Measurements from ENCODE around the gene ACACB. TPM values are rescaled to one million over a fixed set of nuclear protein-coding genes. Genes with fewer than 3 reads are reported as not detected.
A peak's percentile ranks its signal among the peaks of the same experiment; 100 is the strongest.

The ACACB gene
- total RNA-seq, 1 donor from 2014 or later, result 0.84 TPM

GRCh38 chr12:109127533-109128242 lies 11.3 kb downstream of the ACACB start:
- Histone ChIP-seq H3K36me3 (ENCODE audit: control insufficient read depth, insufficient read depth, low read length) (no peaks in the 10 kb centered on the region), H3K27me3 (ENCODE audit: control insufficient read depth, insufficient read depth, low read length) (peaks cover 7% of the 10 kb centered on the region), H3K4me3 (ENCODE audit: low read depth, low read length) (no peak overlapping the region)
- DNase-seq (ENCODE audit: low read depth), result no peak
- TF ChIP-seq CTCF (IDR thresholded peaks at IDR 0.05; ENCODE audit: insufficient read depth, low read length, poor library complexity, severe bottlenecking), result no peak

- H3K27me3 ChIP-seq (ENCODE audit: control insufficient read depth, insufficient read depth, low read length), result peaks cover 7% of the 10 kb centered on the region
- H3K4me3 ChIP-seq (ENCODE audit: low read depth, low read length), result no peak overlapping the region
- H3K36me3 ChIP-seq (ENCODE audit: control insufficient read depth, insufficient read depth, low read length), result no peaks in the 10 kb centered on the region
- TF ChIP-seq CTCF (IDR thresholded peaks at IDR 0.05; ENCODE audit: insufficient read depth, low read length, poor library complexity, severe bottlenecking), result no peak
- DNase-seq (ENCODE audit: low read depth), result no peak
These were observed 14.1 kb downstream of the ACACB start for GRCh38 chr12:109130297-109131153.

GRCh38 chr12:109131154-109132050 lies 15.0 kb downstream of the ACACB start:
- Histone ChIP-seq H3K36me3 (ENCODE audit: control insufficient read depth, insufficient read depth, low read length) (no peaks in the 10 kb centered on the region), H3K27me3 (ENCODE audit: control insufficient read depth, insufficient read depth, low read length) (peaks cover 7% of the 10 kb centered on the region)

GRCh38 chr12:109134186-109134917 lies 18.0 kb downstream of the ACACB start:
- Histone ChIP-seq H3K27me3 (ENCODE audit: control insufficient read depth, insufficient read depth, low read length) (peaks cover 7% of the 10 kb centered on the region), H3K36me3 (ENCODE audit: control insufficient read depth, insufficient read depth, low read length) (no peaks in the 10 kb centered on the region), H3K4me3 (ENCODE audit: low read depth, low read length) (no peak overlapping the region)
- TF ChIP-seq CTCF (IDR thresholded peaks at IDR 0.05; ENCODE audit: insufficient read depth, low read length, poor library complexity, severe bottlenecking), result peak; percentile 51
- no peak for DNase-seq (ENCODE audit: low read depth)

More at GRCh38 chr12:109131154-109132050, 15.0 kb downstream of the ACACB start:
- TF ChIP-seq CTCF (IDR thresholded peaks at IDR 0.05; ENCODE audit: insufficient read depth, low read length, poor library complexity, severe bottlenecking), result no peak
- DNase-seq (ENCODE audit: low read depth), result no peak
- no peak overlapping the region for H3K4me3 ChIP-seq (ENCODE audit: low read depth, low read length)

GRCh38 chr12:109137055-109137454 lies 20.7 kb downstream of the ACACB start:
- TF ChIP-seq CTCF (IDR thresholded peaks at IDR 0.05; ENCODE audit: insufficient read depth, low read length, poor library complexity, severe bottlenecking), result no peak
- DNase-seq (ENCODE audit: low read depth), result no peak

More at GRCh38 chr12:109137055-109137454, 20.7 kb downstream of the ACACB start:
- H3K4me3 ChIP-seq (ENCODE audit: low read depth, low read length), result no peak overlapping the region
- H3K36me3 ChIP-seq (ENCODE audit: control insufficient read depth, insufficient read depth, low read length), result no peaks in the 10 kb centered on the region
- H3K27me3 ChIP-seq (ENCODE audit: control insufficient read depth, insufficient read depth, low read length), result no peaks in the 10 kb centered on the region
